Neural cell (in vitro differentiated cells): Measurements from ENCODE around the gene FAM89A.

Source experiments
- CTCF ChIP-seq: fragments of 450-650 bp; IDR thresholded peaks from 2 replicates; pipeline ENCODE4 v1.5.1; 2014; ENCODE audit warnings: antibody characterized with exemption, mild to moderate bottlenecking, moderate library complexity; ENCODE audit not compliant: poor library complexity, severe bottlenecking
- EP300 ChIP-seq: fragments of 450-650 bp; conservative IDR thresholded peaks from 2 replicates; pipeline ENCODE4 v1.6.1; 2014; ENCODE audit warnings: antibody characterized with exemption, mild to moderate bottlenecking, moderate library complexity; ENCODE audit not compliant: poor library complexity, severe bottlenecking
- EZH2 ChIP-seq: fragments of 200-600, 300-800 bp; shearing (Covaris generic), sonication (generic); IDR thresholded peaks from 2 replicates; pipeline ENCODE4 v1.6.1; 2014; ENCODE audit warnings: antibody characterized with exemption, low read length, borderline replicate concordance, mild to moderate bottlenecking; ENCODE audit not compliant: insufficient read depth, poor library complexity, severe bottlenecking
- POLR2AphosphoS5 ChIP-seq: IDR thresholded peaks from 2 replicates; pipeline ENCODE4 v1.6.1; 2012

GRCh38 chr1:231040800-231041718 is 1.0 kb upstream of the FAM89A start:
- TF ChIP-seq EP300 (no peak), CTCF (no peak), POLR2AphosphoS5 (no peak), EZH2 (no peak)
